IMR-90 (cell line): ENCODE measurements around the gene TSKU. TPM values are rescaled to one million over a fixed set of nuclear protein-coding genes. Genes with fewer than 3 reads are reported as not detected.

Source experiments
- ATAC-seq: fragments of 200-7000 bp; cut with Tn5 transposase; 2 replicates; pipeline ENCODE4 v1.9.1; 2020; ENCODE audit warnings: low read depth, mild to moderate bottlenecking, moderate library complexity
- BruUV-seq: library from RNA; stranded (reverse); fragments of 400-500 nt; replicated peaks from 2 replicates; lab custom pipeline; 2021; lab: Mats Ljungman, UMichigan
- CTCF ChIA-PET: fragments of 300-600 bp; formaldehyde crosslinking; extraction: SDS; loops from one replicate; lab custom pipeline; 2021; ENCODE audit warnings: antibody characterized with exemption; lab: Yijun Ruan, JAX
- POLR2A ChIA-PET: fragments of 300-600 bp; sonication (Branson Sonifier 250); formaldehyde crosslinking; loops from one replicate; lab custom pipeline; 2022; ENCODE audit warnings: antibody characterized with exemption; ENCODE audit not compliant: unreplicated experiment; lab: Charles Lee
- DNase-seq: peaks from one replicate; pipeline ENCODE4 v3.0.0; 2013
- H2AFZ ChIP-seq: replicated peaks from 2 replicates; pipeline ENCODE3; 2013; ENCODE audit warnings: low read length, mild to moderate bottlenecking; ENCODE audit not compliant: poor library complexity
- H2AK5ac ChIP-seq: 2 replicates; pipeline ENCODE4 v1.6.1; 2013; ENCODE audit warnings: low read depth, low read length, inconsistent platforms
- H2AK9ac ChIP-seq: replicated peaks from 2 replicates; pipeline ENCODE3; 2013; ENCODE audit warnings: mild to moderate bottlenecking, low read depth, low read length, moderate library complexity; ENCODE audit not compliant: poor library complexity
- H2BK120ac ChIP-seq: 2 replicates; pipeline ENCODE4 v1.6.1; 2013; ENCODE audit warnings: low read depth, low read length, inconsistent platforms
- H2BK15ac ChIP-seq: 3 replicates; pipeline ENCODE4 v1.6.1; 2013; ENCODE audit warnings: low read depth, low read length, inconsistent platforms
- H2BK20ac ChIP-seq: 2 replicates; pipeline ENCODE4 v1.6.1; 2013; ENCODE audit warnings: low read depth, mild to moderate bottlenecking, inconsistent platforms, low read length, moderate library complexity
- H2BK5ac ChIP-seq: 2 replicates; pipeline ENCODE4 v1.6.1; 2013; ENCODE audit warnings: mild to moderate bottlenecking, low read depth, low read length, inconsistent platforms; ENCODE audit not compliant: poor library complexity, severe bottlenecking
- H3K14ac ChIP-seq: replicated peaks from 2 replicates; pipeline ENCODE4 v1.6.1; 2013; ENCODE audit warnings: low read depth, low read length, inconsistent platforms
- H3K18ac ChIP-seq: 2 replicates; pipeline ENCODE4 v1.6.1; 2013; ENCODE audit warnings: low read depth, low read length, control low read depth
- H3K23ac ChIP-seq: 2 replicates; pipeline ENCODE4 v1.6.1; 2013; ENCODE audit warnings: low read depth, low read length, inconsistent platforms
- H3K27ac ChIP-seq: 2 replicates; pipeline ENCODE4 v1.5.1; 2013; ENCODE audit warnings: mild to moderate bottlenecking, control low read depth, low read length; ENCODE audit not compliant: insufficient read depth
- H3K27me3 ChIP-seq: 2 replicates; pipeline ENCODE4 v1.6.1; 2013; ENCODE audit warnings: low read length; ENCODE audit not compliant: control insufficient read depth, insufficient read depth
- H3K36me3 ChIP-seq: 2 replicates; pipeline ENCODE4 v1.6.1; 2013; ENCODE audit warnings: low read length, mixed read lengths; ENCODE audit not compliant: control insufficient read depth, insufficient read depth
- H3K4ac ChIP-seq: 2 replicates; pipeline ENCODE4 v1.6.1; 2013; ENCODE audit warnings: low read depth, low read length, inconsistent platforms
- H3K4me1 ChIP-seq: 2 replicates; pipeline ENCODE4 v1.6.1; 2013; ENCODE audit warnings: low read length, mixed read lengths; ENCODE audit not compliant: control insufficient read depth, insufficient read depth
- H3K4me2 ChIP-seq: 2 replicates; pipeline ENCODE4 v1.6.1; 2013; ENCODE audit warnings: low read depth, mild to moderate bottlenecking, control low read depth, low read length, moderate library complexity
- H3K4me3 ChIP-seq: 2 replicates; pipeline ENCODE4 v1.5.1; 2013; ENCODE audit warnings: low read depth, mild to moderate bottlenecking, control low read depth, low read length, moderate library complexity; ENCODE audit not compliant: insufficient read depth
- H3K56ac ChIP-seq: 2 replicates; pipeline ENCODE4 v1.6.1; 2013; ENCODE audit warnings: low read length, inconsistent platforms; ENCODE audit not compliant: insufficient read depth; ENCODE audit errors: extremely low read depth
- H3K79me1 ChIP-seq, 2 experiments: 2 replicates each; pipeline ENCODE4 v1.6.1; 2013; ENCODE audit warnings: low read length in 2 of 2, inconsistent platforms in 1 of 2, low read depth in 1 of 2
- H3K9ac ChIP-seq: 2 replicates; pipeline ENCODE4 v1.6.1; 2013; ENCODE audit warnings: low read depth, low read length, control low read depth
- H3K9me1 ChIP-seq: 2 replicates; pipeline ENCODE4 v1.6.1; 2013; ENCODE audit warnings: low read length, inconsistent platforms; ENCODE audit not compliant: insufficient read depth
- H3K9me3 ChIP-seq: 2 replicates; pipeline ENCODE4 v1.6.1; 2013; ENCODE audit warnings: low read length; ENCODE audit not compliant: control insufficient read depth, insufficient read depth
- H4K20me1 ChIP-seq: 2 replicates; pipeline ENCODE4 v1.6.1; 2013; ENCODE audit warnings: low read length, inconsistent platforms; ENCODE audit not compliant: insufficient read depth
- H4K5ac ChIP-seq: 2 replicates; pipeline ENCODE4 v1.6.1; 2013; ENCODE audit warnings: mild to moderate bottlenecking, low read depth, low read length, control low read depth
- H4K8ac ChIP-seq, 2 experiments: 2 replicates each; pipeline ENCODE4 v1.6.1; 2013; ENCODE audit warnings: low read depth in 2 of 2, low read length in 2 of 2, control low read depth in 1 of 2, inconsistent platforms in 1 of 2
- H4K91ac ChIP-seq: 2 replicates; pipeline ENCODE4 v1.6.1; 2013; ENCODE audit warnings: low read depth, low read length, inconsistent platforms; ENCODE audit not compliant: insufficient read depth
- MAFK ChIP-seq: IDR thresholded peaks from 2 replicates; pipeline ENCODE4 v1.6.1; 2012; ENCODE audit warnings: low read depth, low read length, improper control_type of control experiment
- WGBS, 2 experiments: methylation state at CpG; one replicate each; pipeline versions ENCODE4 v1.1.5 to v1.1.7; 2013; ENCODE audit warnings: missing lambda C conversion rate in 2 of 2; ENCODE audit not compliant: insufficient read length in 1 of 2; ENCODE audit errors: extremely low coverage in 2 of 2; 5-methylcytosine and 5-hydroxymethylcytosine counted together
- dilution Hi-C: fragments of 300-500 bp; cut with HindIII; formaldehyde crosslinking; loops from one replicate; pipeline ENCODE4 v1.14.3; 2018; ENCODE audit warnings: low sequenced_read_pairs; ENCODE audit not compliant: unreplicated experiment
- in situ Hi-C: fragments of 300-500 bp; cut with MboI; formaldehyde crosslinking; loops from 3 replicates; pipeline ENCODE4 v1.14.3; 2019; ENCODE audit warnings: low sequenced_read_pairs, inconsistent platforms, mixed read lengths
- intact Hi-C: fragments of 100-400 bp; cut with micrococcal nuclease; formaldehyde crosslinking; loops from 2 replicates; pipeline ENCODE4 v1.10.0; 2022
- polyA plus RNA-seq, 3 experiments: library from polyadenylated mRNA; depleted of rRNA; stranded (reverse); fragments of >200 nt; gene quantifications; 2 replicates each; pipeline ENCODE4 v1.2.3, GENCODE V29; 2012; ENCODE audit warnings: low replicate concordance in 1 of 3
- total RNA-seq: library from RNA; depleted of rRNA; stranded (reverse); fragments of >200 nt; gene quantifications from 2 replicates; pipeline ENCODE4 v1.2.3, GENCODE V29; 2012

Gene TSKU
- total and polyA plus RNA-seq, 2 of the 4 experiments (the other 2 are of a cell fraction), result 6.8 to 26.6 TPM

DNA sequence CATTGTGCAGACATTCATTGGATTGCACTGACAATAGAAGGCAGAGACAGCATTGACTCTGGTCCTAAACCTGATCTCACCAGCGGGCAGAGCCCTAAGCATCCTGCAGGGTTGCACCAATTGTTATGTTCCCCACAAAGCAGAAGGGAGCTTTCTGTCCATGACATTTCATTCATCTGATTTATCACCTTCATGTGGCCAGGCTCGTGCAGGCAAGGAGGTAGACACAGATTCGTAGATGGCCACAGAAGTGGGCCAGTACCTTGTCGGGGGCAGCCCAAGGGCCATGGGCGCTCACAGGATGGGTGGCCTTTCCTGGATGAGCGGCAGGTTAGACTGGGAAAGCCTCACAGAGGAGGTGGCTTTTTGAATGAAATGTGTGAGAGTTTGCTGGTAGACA is 2.9 kb downstream of the TSKU start:
- Histone ChIP-seq H2AK5ac (no peak overlapping the region), H3K14ac (no peak overlapping the region), H3K27me3 (no peaks in the 10 kb centered on the region), H4K20me1 (peaks cover 61% of the 10 kb centered on the region), H3K4me1 (peaks cover 23% of the 10 kb centered on the region), H2BK20ac (no peak overlapping the region), H3K4ac (no peak overlapping the region), H3K9me3 (no peaks in the 10 kb centered on the region), H3K36me3 (peaks cover 13% of the 10 kb centered on the region; the same call in 1 of the 2 replicates), H2BK120ac (no peak overlapping the region), H2AK9ac (no peak overlapping the region), H2BK15ac (no peak overlapping the region), H3K23ac (no peak overlapping the region), H3K79me1 (peaks cover 24 to 69% of the 10 kb centered on the region in 2 experiments), H2AFZ (no peak overlapping the region), H3K18ac (no peak overlapping the region), H3K4me2 (no peak overlapping the region), H3K56ac (no peak overlapping the region), H3K9me1 (peaks cover 19% of the 10 kb centered on the region), H3K27ac (no peak overlapping the region), H4K91ac (no peak overlapping the region), H3K4me3 (no peak overlapping the region), H4K5ac (no peak overlapping the region), H3K9ac (no peak overlapping the region), H4K8ac (no peak overlapping the region), H2BK5ac (no peak overlapping the region)
- ATAC-seq (no peak), DNase-seq (no peak)
- POLR2A ChIA-PET, result no interaction called here
- TF ChIP-seq MAFK, result no peak
- dilution Hi-C loops (no loop called here), intact Hi-C loops (no loop called here), in situ Hi-C loops (loop anchor here (5.0 kb wide), 1 partner anchor 44 kb away; no protein-coding TSS in a partner anchor)
- WGBS, 2 experiments, result 80% methylated on average over 1 of the region's 6 CpGs; no CpG with 5 or more reads in 1 of the 2 experiments
- BruUV-seq, result no TSS peak
- CTCF ChIA-PET, result interaction anchor here (1.0 kb wide), 1 partner anchor 64 kb away, joined by 3 read pairs; no protein-coding TSS in a partner anchor
